OCI-LY1 (cell line): ENCODE measurements around the gene FIS1.

ENCODE experiments used
- CTCF ChIP-seq: fragments of 200-600 bp; sonication (generic), shearing (Covaris generic); IDR thresholded peaks from 2 replicates; pipeline ENCODE4 v1.5.1; 2017; ENCODE audit warnings: mild to moderate bottlenecking, antibody characterized with exemption, low read length, moderate library complexity, mixed read lengths
- EZH2 ChIP-seq: fragments of 200-600 bp; sonication (generic), shearing (Covaris generic); IDR thresholded peaks from 2 replicates; pipeline ENCODE4 v1.8.0; 2017; ENCODE audit warnings: borderline replicate concordance, mixed run types, mild to moderate bottlenecking, antibody characterized with exemption, low read length, moderate library complexity, mixed read lengths

GRCh38 chr7:101197991-101198390, 46.9 kb downstream of the FIS1 start:
- TF ChIP-seq CTCF, result no peak
- TF ChIP-seq EZH2, result no peak
